K562 (cell line): Measurements from ENCODE around the gene PET100. TPM values are rescaled to one million over a fixed set of nuclear protein-coding genes. Genes with fewer than 3 reads are reported as not detected.

Experiments used
- ATF1 ChIP-seq, 2 experiments: fragments of 450-650 bp in 1 of 2; IDR thresholded peaks; 2 replicates each; pipeline ENCODE4 v1.6.1; 2016; ENCODE audit warnings: missing compliant biosample characterization in 1 of 2, missing genetic modification characterization in 1 of 2
- CBFA2T2 ChIP-seq: fragments of 450-650 bp; conservative IDR thresholded peaks from 2 replicates; pipeline ENCODE4 v1.6.1; 2017; ENCODE audit warnings: mild to moderate bottlenecking
- FOXM1 ChIP-seq, 2 experiments: fragments of 450-650 bp in 1 of 2; sonication (generic) in 1 of 2; formaldehyde crosslinking in 1 of 2; IDR thresholded peaks; 2 replicates each; pipeline versions ENCODE4 v1.6.1 to v1.9.0; 2017 to 2022; ENCODE audit warnings: low read depth in 2 of 2, mild to moderate bottlenecking in 2 of 2, missing genetic modification reagents in 1 of 2, moderate library complexity in 1 of 2
- KDM1A ChIP-seq, 2 experiments: fragments of 450-650 bp; IDR thresholded peaks; 2 replicates each; pipeline ENCODE4 v1.6.1; 2016; ENCODE audit warnings: mild to moderate bottlenecking in 2 of 2
- NCOA6 ChIP-seq: fragments of 450-650 bp; IDR thresholded peaks from 2 replicates; pipeline ENCODE4 v1.6.1; 2017; ENCODE audit warnings: mild to moderate bottlenecking
- SMC3 ChIP-seq: conservative IDR thresholded peaks from 2 replicates; pipeline ENCODE4 v1.6.1; 2011; ENCODE audit warnings: low read depth, low read length, improper control_type of control experiment; ENCODE audit not compliant: insufficient read depth
- SOX6 ChIP-seq: fragments of 450-650 bp; IDR thresholded peaks from 2 replicates; pipeline ENCODE4 v1.6.1; 2014; ENCODE audit warnings: mild to moderate bottlenecking
- U2AF2 ChIP-seq: fragments of 200-400 bp; formaldehyde crosslinking; optimal IDR thresholded peaks from 2 replicates; pipeline ENCODE3; 2017; ENCODE audit warnings: low read depth, mild to moderate bottlenecking, low read length
- USF2 ChIP-seq: sonication (generic); formaldehyde crosslinking; IDR thresholded peaks from 2 replicates; pipeline ENCODE4 v1.5.0; 2020; ENCODE audit warnings: missing genetic modification reagents
- ZBTB1 ChIP-seq: sonication (generic); formaldehyde crosslinking; IDR thresholded peaks from 2 replicates; pipeline ENCODE4 v1.8.1; 2023; ENCODE audit warnings: missing genetic modification reagents, low read depth, mild to moderate bottlenecking, borderline replicate concordance
- ZNF740 ChIP-seq, 3 experiments: fragments of 200-800 bp in 1 of 3; sonication (Bioruptor generic) in 1 of 3; sonication (generic) in 1 of 3; formaldehyde crosslinking in 1 of 3; IDR thresholded peaks; 2 replicates each; pipeline versions ENCODE4 v1.6.1 to v1.8.0; 2016 to 2022; ENCODE audit warnings: mild to moderate bottlenecking in 2 of 3, missing compliant biosample characterization in 2 of 3, missing genetic modification characterization in 2 of 3, missing genetic modification reagents in 1 of 3
- polyA plus RNA-seq, 8 experiments: library from polyadenylated mRNA; depleted of rRNA in 4 of 8; stranded (reverse) in 5 of 8; unstranded in 3 of 8; fragments of >200 nt; fragmentation: Nextera tagmentation in 2 of 8; fragmentation: Illumina TruSeq in 1 of 8; extraction: Ambion mirVana in 2 of 8; extraction: Trizol in 1 of 8; gene quantifications; 2 replicates each; pipeline versions ENCODE4 v1.2.1 to v1.2.3, GENCODE V29; 2011 to 2014; ENCODE audit warnings: inconsistent platforms in 1 of 8, missing spikeins in 1 of 8
- total RNA-seq, 7 experiments: library from RNA; depleted of rRNA in 6 of 7; stranded (reverse); fragments of >200 nt in 6 of 7; fragmentation: Illumina TruSeq in 2 of 7; extraction: Trizol in 2 of 7; gene quantifications; 2 replicates each; pipeline versions ENCODE4 v1.2.1 to v1.2.3, GENCODE V29; 2011 to 2021; ENCODE audit warnings: low replicate concordance in 1 of 7
- TF ChIP-seq, protein P1 (sequence below): fragments of 450-650 bp; IDR thresholded peaks from 2 replicates; pipeline ENCODE4 v1.6.1; 2016; ENCODE audit warnings: mild to moderate bottlenecking, moderate library complexity

PET100 gene
- total and polyA plus RNA-seq, 9 of the 15 experiments (the other 6 are each of a cell fraction or from before 2014, with no cell fraction given), result 62.3 to 351 (median 98.3) TPM

DNA sequence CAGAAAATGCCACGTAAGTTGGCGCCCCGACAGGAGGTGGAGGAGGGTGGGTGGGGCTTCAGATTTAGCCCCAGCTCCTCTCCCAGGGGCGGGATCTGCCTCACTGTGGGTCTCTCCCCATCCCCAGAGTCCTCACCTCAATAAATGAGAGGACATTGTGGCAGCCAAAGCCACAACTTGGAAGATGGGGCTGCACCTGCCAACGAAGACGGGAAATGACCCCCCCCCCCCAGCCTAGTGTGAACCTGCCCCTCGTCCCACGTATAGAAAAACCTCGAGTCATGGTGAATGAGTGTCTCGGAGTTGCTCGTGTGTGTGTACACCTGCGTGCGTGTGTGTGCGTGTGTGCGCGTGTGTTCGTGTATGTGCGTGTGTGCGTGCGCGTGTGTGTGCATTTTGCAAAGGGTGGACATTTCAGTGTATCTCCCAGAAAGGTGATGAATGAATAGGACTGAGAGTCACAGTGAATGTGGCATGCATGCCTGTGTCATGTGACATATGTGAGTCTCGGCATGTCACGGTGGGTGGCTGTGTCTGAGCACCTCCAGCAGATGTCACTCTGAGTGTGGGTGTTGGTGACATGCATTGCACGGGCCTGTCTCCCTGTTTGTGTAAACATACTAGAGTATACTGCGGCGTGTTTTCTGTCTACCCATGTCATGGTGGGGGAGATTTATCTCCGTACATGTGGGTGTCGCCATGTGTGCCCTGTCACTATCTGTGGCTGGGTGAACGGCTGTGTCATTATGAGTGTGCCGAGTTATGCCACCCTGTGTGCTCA, 49.6 kb downstream of the PET100 start (continued):
- no peak for TF ChIP-seq ATF1 (CRISPR knock-in tag; IDR thresholded peaks at IDR 0.05)
- TF ChIP-seq ATF1 (tag; IDR thresholded peaks at IDR 0.05), result no peak
- 0 out of 2 replicates have a peak, but pooled peaks have one; percentile 13 for TF ChIP-seq CBFA2T2
- TF ChIP-seq KDM1A (IDR thresholded peaks at IDR 0.05), result 0 out of 4 replicates have a peak, but pooled peaks of 1 of the 2 experiments have one; percentile 16
- 0 out of 2 replicates have a peak, but pooled peaks have one; percentile 27 for TF ChIP-seq SMC3
- TF ChIP-seq ZBTB1 (CRISPR knock-in tag), result no peak
- peak; percentile 48; the same call in 1 of the 2 replicates for TF ChIP-seq USF2 (CRISPR knock-in tag)
- TF ChIP-seq U2AF2, result no peak
- TF ChIP-seq, protein P1, sequence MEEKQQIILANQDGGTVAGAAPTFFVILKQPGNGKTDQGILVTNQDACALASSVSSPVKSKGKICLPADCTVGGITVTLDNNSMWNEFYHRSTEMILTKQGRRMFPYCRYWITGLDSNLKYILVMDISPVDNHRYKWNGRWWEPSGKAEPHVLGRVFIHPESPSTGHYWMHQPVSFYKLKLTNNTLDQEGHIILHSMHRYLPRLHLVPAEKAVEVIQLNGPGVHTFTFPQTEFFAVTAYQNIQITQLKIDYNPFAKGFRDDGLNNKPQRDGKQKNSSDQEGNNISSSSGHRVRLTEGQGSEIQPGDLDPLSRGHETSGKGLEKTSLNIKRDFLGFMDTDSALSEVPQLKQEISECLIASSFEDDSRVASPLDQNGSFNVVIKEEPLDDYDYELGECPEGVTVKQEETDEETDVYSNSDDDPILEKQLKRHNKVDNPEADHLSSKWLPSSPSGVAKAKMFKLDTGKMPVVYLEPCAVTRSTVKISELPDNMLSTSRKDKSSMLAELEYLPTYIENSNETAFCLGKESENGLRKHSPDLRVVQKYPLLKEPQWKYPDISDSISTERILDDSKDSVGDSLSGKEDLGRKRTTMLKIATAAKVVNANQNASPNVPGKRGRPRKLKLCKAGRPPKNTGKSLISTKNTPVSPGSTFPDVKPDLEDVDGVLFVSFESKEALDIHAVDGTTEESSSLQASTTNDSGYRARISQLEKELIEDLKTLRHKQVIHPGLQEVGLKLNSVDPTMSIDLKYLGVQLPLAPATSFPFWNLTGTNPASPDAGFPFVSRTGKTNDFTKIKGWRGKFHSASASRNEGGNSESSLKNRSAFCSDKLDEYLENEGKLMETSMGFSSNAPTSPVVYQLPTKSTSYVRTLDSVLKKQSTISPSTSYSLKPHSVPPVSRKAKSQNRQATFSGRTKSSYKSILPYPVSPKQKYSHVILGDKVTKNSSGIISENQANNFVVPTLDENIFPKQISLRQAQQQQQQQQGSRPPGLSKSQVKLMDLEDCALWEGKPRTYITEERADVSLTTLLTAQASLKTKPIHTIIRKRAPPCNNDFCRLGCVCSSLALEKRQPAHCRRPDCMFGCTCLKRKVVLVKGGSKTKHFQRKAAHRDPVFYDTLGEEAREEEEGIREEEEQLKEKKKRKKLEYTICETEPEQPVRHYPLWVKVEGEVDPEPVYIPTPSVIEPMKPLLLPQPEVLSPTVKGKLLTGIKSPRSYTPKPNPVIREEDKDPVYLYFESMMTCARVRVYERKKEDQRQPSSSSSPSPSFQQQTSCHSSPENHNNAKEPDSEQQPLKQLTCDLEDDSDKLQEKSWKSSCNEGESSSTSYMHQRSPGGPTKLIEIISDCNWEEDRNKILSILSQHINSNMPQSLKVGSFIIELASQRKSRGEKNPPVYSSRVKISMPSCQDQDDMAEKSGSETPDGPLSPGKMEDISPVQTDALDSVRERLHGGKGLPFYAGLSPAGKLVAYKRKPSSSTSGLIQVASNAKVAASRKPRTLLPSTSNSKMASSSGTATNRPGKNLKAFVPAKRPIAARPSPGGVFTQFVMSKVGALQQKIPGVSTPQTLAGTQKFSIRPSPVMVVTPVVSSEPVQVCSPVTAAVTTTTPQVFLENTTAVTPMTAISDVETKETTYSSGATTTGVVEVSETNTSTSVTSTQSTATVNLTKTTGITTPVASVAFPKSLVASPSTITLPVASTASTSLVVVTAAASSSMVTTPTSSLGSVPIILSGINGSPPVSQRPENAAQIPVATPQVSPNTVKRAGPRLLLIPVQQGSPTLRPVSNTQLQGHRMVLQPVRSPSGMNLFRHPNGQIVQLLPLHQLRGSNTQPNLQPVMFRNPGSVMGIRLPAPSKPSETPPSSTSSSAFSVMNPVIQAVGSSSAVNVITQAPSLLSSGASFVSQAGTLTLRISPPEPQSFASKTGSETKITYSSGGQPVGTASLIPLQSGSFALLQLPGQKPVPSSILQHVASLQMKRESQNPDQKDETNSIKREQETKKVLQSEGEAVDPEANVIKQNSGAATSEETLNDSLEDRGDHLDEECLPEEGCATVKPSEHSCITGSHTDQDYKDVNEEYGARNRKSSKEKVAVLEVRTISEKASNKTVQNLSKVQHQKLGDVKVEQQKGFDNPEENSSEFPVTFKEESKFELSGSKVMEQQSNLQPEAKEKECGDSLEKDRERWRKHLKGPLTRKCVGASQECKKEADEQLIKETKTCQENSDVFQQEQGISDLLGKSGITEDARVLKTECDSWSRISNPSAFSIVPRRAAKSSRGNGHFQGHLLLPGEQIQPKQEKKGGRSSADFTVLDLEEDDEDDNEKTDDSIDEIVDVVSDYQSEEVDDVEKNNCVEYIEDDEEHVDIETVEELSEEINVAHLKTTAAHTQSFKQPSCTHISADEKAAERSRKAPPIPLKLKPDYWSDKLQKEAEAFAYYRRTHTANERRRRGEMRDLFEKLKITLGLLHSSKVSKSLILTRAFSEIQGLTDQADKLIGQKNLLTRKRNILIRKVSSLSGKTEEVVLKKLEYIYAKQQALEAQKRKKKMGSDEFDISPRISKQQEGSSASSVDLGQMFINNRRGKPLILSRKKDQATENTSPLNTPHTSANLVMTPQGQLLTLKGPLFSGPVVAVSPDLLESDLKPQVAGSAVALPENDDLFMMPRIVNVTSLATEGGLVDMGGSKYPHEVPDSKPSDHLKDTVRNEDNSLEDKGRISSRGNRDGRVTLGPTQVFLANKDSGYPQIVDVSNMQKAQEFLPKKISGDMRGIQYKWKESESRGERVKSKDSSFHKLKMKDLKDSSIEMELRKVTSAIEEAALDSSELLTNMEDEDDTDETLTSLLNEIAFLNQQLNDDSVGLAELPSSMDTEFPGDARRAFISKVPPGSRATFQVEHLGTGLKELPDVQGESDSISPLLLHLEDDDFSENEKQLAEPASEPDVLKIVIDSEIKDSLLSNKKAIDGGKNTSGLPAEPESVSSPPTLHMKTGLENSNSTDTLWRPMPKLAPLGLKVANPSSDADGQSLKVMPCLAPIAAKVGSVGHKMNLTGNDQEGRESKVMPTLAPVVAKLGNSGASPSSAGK, result no peak
- TF ChIP-seq ZNF740 (CRISPR knock-in tag; IDR thresholded peaks at IDR 0.05), result peak; percentile 74
- no peak for TF ChIP-seq ZNF740 (tag; IDR thresholded peaks at IDR 0.05)
- TF ChIP-seq SOX6, result no peak
- TF ChIP-seq NCOA6, result no peak
- no peak for TF ChIP-seq FOXM1 (IDR thresholded peaks at IDR 0.05; ENCODE audit: low read depth)
- TF ChIP-seq FOXM1 (CRISPR knock-in tag; IDR thresholded peaks at IDR 0.05; ENCODE audit: low read depth), result no peak
